ENCODE results near the gene CPT2. TPM values are rescaled to one million over a fixed set of nuclear protein-coding genes. Genes with fewer than 3 reads are reported as not detected.

CPT2 gene
- total and polyA plus RNA-seq, 9 of the 15 experiments (the other 6 are each of a cell fraction or from before 2014, with no cell fraction given): 7.6 to 25.1 (median 16.8) TPM

GRCh38 chr1:53176452-53177208 is 20.0 kb upstream of the CPT2 start (continued):
- TF ChIP-seq ZBTB40 (IDR thresholded peaks at IDR 0.05): no peak
- no peak for TF ChIP-seq ZBTB40 (CRISPR knock-in tag; IDR thresholded peaks at IDR 0.05)
- TF ChIP-seq SIX5 (IDR thresholded peaks at IDR 0.05; ENCODE audit: borderline replicate concordance in 1 of 2, insufficient read depth in 1 of 2, low read depth in 1 of 2, low read length in 2 of 2): no peak
- no peak for TF ChIP-seq DNMT1 (IDR thresholded peaks at IDR 0.05)
- 0 out of 2 replicates have a peak, but pooled peaks have one; percentile 40 for TF ChIP-seq E2F4 (CRISPR knock-in tag; IDR thresholded peaks at IDR 0.05; ENCODE audit: low read depth)
- no peak for TF ChIP-seq SIRT6 (IDR thresholded peaks at IDR 0.05; ENCODE audit: low read depth, low read length)
- TF ChIP-seq HINFP (tag; conservative IDR thresholded peaks at IDR 0.05; ENCODE audit: low read depth): no peak
- TF ChIP-seq PTTG1 (tag; IDR thresholded peaks at IDR 0.05; ENCODE audit: low read depth): no peak
- no peak for TF ChIP-seq ESRRA (IDR thresholded peaks at IDR 0.05; ENCODE audit: borderline replicate concordance, low read depth)
- no peak for TF ChIP-seq ZBED1 (IDR thresholded peaks at IDR 0.05)
- TF ChIP-seq DMBX1 (CRISPR knock-in tag; IDR thresholded peaks at IDR 0.05; ENCODE audit: borderline replicate concordance): no peak
- TF ChIP-seq MLLT1 (IDR thresholded peaks at IDR 0.05): no peak
- TF ChIP-seq ETV6 (IDR thresholded peaks at IDR 0.05; ENCODE audit: borderline replicate concordance in 1 of 2, low read depth in 2 of 2, low read length in 1 of 2): no peak
- no peak for TF ChIP-seq ETV6 (CRISPR knock-in tag; IDR thresholded peaks at IDR 0.05; ENCODE audit: borderline replicate concordance)
